ENCODE results near the gene IL17A.

Gene IL17A

GRCh38 chr6:52209770-52210169 lies 23.6 kb downstream of the IL17A start:
- FAIRE-seq = no peak
- DNase-seq (ENCODE audit: extremely low spot score, insufficient read length, low read depth) = no peak

- FAIRE-seq = no peak
- no peak for DNase-seq (ENCODE audit: extremely low spot score, insufficient read length, low read depth)
These were observed 24.1 kb downstream of the IL17A start for GRCh38 chr6:52210227-52210626.

- FAIRE-seq (no peak), DNase-seq (ENCODE audit: extremely low spot score, insufficient read length, low read depth) (no peak)
These were observed 27.0 kb downstream of the IL17A start for GRCh38 chr6:52213127-52213526.

- no peak for FAIRE-seq
These were observed 29.6 kb downstream of the IL17A start for GRCh38 chr6:52215787-52216186.

GRCh38 chr6:52216932-52217575 lies 30.9 kb downstream of the IL17A start:
- DNase-seq (ENCODE audit: extremely low spot score, insufficient read length, low read depth) (no peak), FAIRE-seq (peak; percentile 48)

More at GRCh38 chr6:52215787-52216186, 29.6 kb downstream of the IL17A start:
- no peak for DNase-seq (ENCODE audit: extremely low spot score, insufficient read length, low read depth)

GRCh38 chr6:52217761-52218160 lies 31.6 kb downstream of the IL17A start:
- FAIRE-seq = no peak
- no peak for DNase-seq (ENCODE audit: extremely low spot score, insufficient read length, low read depth)

GRCh38 chr6:52221302-52221701 lies 35.1 kb downstream of the IL17A start:
- FAIRE-seq (peak; percentile 74), DNase-seq (ENCODE audit: extremely low spot score, insufficient read length, low read depth) (no peak)

- peak; percentile 76 for DNase-seq (ENCODE audit: extremely low spot score, insufficient read length, low read depth)
- peak; percentile 97 for FAIRE-seq
These were observed 41.3 kb downstream of the IL17A start for GRCh38 chr6:52227495-52227894.

GRCh38 chr6:52230685-52231084 lies 44.5 kb downstream of the IL17A start:
- no peak for FAIRE-seq
- DNase-seq (ENCODE audit: extremely low spot score, insufficient read length, low read depth) = no peak

- no peak for FAIRE-seq
- DNase-seq (ENCODE audit: extremely low spot score, insufficient read length, low read depth) = no peak
These were observed 45.4 kb downstream of the IL17A start for GRCh38 chr6:52231406-52232127.

GRCh38 chr6:52233005-52233404 lies 46.8 kb downstream of the IL17A start:
- no peak for FAIRE-seq
- no peak for DNase-seq (ENCODE audit: extremely low spot score, insufficient read length, low read depth)

GRCh38 chr6:52233975-52234823 lies 48.0 kb downstream of the IL17A start:
- DNase-seq (ENCODE audit: extremely low spot score, insufficient read length, low read depth) (no peak), FAIRE-seq (peak; percentile 81)

Data from GM18507 (cell line).